ENCODE results near the gene GALNT16. TPM values are rescaled to one million over a fixed set of nuclear protein-coding genes. Genes with fewer than 3 reads are reported as not detected.

GALNT16 gene
- total and polyA plus RNA-seq, 2 experiments from 2014 or later, result 1.7 to 2.6 TPM

DNA sequence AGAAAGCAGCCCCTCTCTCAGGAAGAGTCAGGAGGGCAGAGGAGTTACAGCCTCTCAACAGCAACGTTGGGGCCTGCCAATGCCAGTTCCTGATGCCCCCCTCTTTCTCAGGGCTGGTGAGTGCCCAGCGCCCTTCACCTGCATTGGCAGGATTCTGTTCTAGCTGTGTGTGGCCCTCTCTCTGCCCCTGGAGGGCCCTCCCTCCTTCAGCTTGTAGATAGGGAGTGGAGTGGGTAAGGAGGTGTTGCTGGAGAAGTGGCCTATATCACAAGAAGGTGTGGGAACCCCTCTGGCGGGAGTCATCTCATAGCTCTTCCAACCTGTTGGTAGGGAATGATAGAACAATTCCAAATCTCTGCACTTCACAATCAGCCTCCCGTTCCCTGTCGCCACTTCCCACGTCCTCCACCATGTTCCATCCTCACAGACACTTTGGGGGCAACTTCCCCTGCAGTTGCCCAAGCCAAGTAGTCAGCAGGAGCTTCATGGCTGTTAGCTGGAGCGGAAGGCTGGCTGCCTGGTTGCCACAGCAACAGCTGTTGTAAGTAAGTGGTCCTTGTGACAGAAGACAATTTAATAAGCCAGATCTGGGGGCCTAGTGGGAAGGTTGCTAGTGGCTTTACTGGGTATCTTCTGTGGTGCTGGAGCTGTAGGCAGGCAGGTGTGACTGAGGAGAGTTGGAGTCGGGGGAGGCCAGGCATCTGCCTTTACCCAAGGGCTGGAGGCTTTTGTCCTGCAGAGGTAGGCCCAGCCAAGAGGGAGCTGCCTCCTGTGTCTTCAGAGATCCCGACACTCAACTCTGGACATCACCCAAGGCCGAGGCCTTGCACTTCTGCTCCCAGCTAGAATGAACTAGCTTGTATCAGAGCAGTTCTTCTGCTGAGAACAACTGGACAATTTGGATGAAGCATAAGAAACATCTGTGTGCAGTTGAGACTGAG lies 38.4 kb downstream of the GALNT16 start:
- no peaks in the 10 kb centered on the region for H3K79me2 ChIP-seq
- H3K27ac ChIP-seq, result no peak overlapping the region
- no peak overlapping the region for H2AFZ ChIP-seq
- no peak overlapping the region for H3K4me2 ChIP-seq
- H3K9me2 ChIP-seq (replicated peaks; ENCODE audit: insufficient read depth), result no peaks in the 10 kb centered on the region
- no peaks in the 10 kb centered on the region for H3K9me3 ChIP-seq (ENCODE audit: low read depth)
- no peak for DNase-seq (ENCODE audit: low spot score)
- H3K4me3 ChIP-seq, result no peak overlapping the region
- TF ChIP-seq EZH2phosphoT487 (IDR thresholded peaks at IDR 0.05; ENCODE audit: low read depth, severe bottlenecking, unreplicated experiment) (no peak), EZH2 (IDR thresholded peaks at IDR 0.05; ENCODE audit: borderline replicate concordance) (no peak)
- TF ChIP-seq, protein P1, sequence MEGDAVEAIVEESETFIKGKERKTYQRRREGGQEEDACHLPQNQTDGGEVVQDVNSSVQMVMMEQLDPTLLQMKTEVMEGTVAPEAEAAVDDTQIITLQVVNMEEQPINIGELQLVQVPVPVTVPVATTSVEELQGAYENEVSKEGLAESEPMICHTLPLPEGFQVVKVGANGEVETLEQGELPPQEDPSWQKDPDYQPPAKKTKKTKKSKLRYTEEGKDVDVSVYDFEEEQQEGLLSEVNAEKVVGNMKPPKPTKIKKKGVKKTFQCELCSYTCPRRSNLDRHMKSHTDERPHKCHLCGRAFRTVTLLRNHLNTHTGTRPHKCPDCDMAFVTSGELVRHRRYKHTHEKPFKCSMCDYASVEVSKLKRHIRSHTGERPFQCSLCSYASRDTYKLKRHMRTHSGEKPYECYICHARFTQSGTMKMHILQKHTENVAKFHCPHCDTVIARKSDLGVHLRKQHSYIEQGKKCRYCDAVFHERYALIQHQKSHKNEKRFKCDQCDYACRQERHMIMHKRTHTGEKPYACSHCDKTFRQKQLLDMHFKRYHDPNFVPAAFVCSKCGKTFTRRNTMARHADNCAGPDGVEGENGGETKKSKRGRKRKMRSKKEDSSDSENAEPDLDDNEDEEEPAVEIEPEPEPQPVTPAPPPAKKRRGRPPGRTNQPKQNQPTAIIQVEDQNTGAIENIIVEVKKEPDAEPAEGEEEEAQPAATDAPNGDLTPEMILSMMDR (IDR thresholded peaks at IDR 0.05; ENCODE audit: poor library complexity), result no peak
- no peaks in the 10 kb centered on the region for H3K27me3 ChIP-seq
- H4K20me1 ChIP-seq (ENCODE audit: insufficient read depth, poor library complexity, severe bottlenecking), result no peaks in the 10 kb centered on the region
- no peaks in the 10 kb centered on the region for H3K36me3 ChIP-seq (replicated peaks; ENCODE audit: insufficient read depth, low read depth)
- 82% methylated on average over 10 of the region's 10 CpGs for WGBS (ENCODE audit: low lambda C conversion rate, missing lambda C conversion rate)
- no peaks in the 10 kb centered on the region for H3K4me1 ChIP-seq (ENCODE audit: insufficient read depth)

DNA sequence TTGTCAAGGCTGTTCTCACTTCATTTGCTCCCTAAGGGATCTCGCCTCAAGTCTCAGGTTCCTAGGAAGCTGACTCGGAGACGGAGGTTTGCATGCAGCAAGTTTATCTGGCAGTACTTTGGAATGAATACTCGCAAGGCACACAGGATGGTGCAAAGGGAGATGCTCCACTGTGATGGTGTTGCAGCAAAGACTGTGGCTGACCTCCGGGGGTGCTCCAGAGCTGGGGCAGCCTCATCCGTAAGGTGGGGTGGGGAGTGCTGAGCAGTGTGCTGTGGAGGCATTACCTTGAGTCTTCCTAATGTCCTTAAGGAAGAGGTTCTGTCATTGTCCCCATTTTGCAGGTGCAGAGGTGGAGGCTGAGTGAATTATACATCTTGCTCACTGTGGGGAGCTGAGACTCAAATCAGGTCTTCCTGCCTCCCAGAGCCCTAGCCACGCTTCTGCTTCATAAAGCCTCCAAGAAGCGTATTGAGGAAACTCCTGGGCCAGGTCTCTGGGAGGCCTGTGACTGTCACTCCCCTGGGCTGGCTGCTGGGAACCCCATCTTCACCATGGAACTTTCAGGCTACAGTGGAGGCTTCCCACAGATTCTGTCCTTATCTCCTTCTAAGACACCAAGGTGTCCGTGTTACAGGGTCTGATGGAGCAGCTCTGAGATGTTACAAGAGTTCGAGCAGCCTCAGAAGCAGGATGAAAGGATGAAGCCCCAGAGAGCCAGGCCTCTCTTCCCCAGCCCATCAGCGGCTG lies 39.5 kb downstream of the GALNT16 start:
- WGBS (ENCODE audit: low lambda C conversion rate, missing lambda C conversion rate), result 83% methylated on average over 11 of the region's 11 CpGs

DNA sequence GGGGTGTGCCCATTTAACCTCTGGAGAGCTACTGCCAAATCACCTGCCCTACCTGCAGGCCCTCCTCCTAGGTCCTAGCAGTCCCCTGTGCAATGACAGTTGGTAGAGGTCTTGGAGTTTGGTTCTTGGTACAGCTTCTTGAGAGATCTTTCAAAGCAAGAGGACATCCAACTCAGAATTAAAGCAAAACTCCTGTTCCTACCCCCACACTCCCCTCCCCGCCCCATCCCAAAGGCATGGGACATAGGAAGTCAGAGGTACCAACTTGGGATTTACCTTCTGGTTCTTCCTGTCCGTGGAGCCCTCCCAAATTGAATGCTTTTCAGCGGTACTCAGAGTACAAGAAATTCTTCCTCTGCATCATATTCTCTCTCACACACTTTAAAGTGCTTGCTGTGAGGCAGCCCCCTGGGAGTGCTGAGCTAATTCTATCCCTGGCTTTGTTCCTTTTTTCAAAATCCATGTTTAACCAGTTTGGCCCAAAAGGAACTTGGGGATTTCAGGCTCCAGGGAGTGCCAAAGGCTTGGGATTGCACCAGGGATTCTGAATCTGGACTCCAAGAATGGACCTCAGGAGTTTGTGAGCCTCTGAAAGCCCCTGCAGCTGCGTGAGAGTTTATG lies 40.8 kb downstream of the GALNT16 start:
- no peaks in the 10 kb centered on the region for H3K36me3 ChIP-seq (replicated peaks; ENCODE audit: insufficient read depth, low read depth)
- no peaks in the 10 kb centered on the region for H4K20me1 ChIP-seq (ENCODE audit: insufficient read depth, poor library complexity, severe bottlenecking)
- no peaks in the 10 kb centered on the region for H3K27me3 ChIP-seq
- H3K4me2 ChIP-seq, result no peak overlapping the region
- H3K27ac ChIP-seq, result no peak overlapping the region
- DNase-seq (ENCODE audit: low spot score), result no peak
- no peak for TF ChIP-seq EZH2phosphoT487 (IDR thresholded peaks at IDR 0.05; ENCODE audit: low read depth, severe bottlenecking, unreplicated experiment)
- TF ChIP-seq, protein P1 (IDR thresholded peaks at IDR 0.05; ENCODE audit: poor library complexity), result no peak
- H3K4me3 ChIP-seq, result no peak overlapping the region
- no peaks in the 10 kb centered on the region for H3K4me1 ChIP-seq (ENCODE audit: insufficient read depth)
- H3K9me3 ChIP-seq (ENCODE audit: low read depth), result no peaks in the 10 kb centered on the region
- H3K9me2 ChIP-seq (replicated peaks; ENCODE audit: insufficient read depth), result no peaks in the 10 kb centered on the region
- H2AFZ ChIP-seq, result no peak overlapping the region
- H3K79me2 ChIP-seq, result no peaks in the 10 kb centered on the region
- WGBS (ENCODE audit: low lambda C conversion rate, missing lambda C conversion rate), result 88% methylated on average over 4 of the region's 4 CpGs

More for the DNA sequence above, 39.5 kb downstream of the GALNT16 start:
- no peak for DNase-seq (ENCODE audit: low spot score)
- no peak overlapping the region for H3K27ac ChIP-seq
- H3K79me2 ChIP-seq, result no peaks in the 10 kb centered on the region
- H3K9me2 ChIP-seq (replicated peaks; ENCODE audit: insufficient read depth), result no peaks in the 10 kb centered on the region
- H3K9me3 ChIP-seq (ENCODE audit: low read depth), result no peaks in the 10 kb centered on the region
- no peak overlapping the region for H3K4me2 ChIP-seq
- no peaks in the 10 kb centered on the region for H4K20me1 ChIP-seq (ENCODE audit: insufficient read depth, poor library complexity, severe bottlenecking)
- no peaks in the 10 kb centered on the region for H3K36me3 ChIP-seq (replicated peaks; ENCODE audit: insufficient read depth, low read depth)
- no peaks in the 10 kb centered on the region for H3K4me1 ChIP-seq (ENCODE audit: insufficient read depth)
- no peak overlapping the region for H2AFZ ChIP-seq
- H3K4me3 ChIP-seq, result no peak overlapping the region
- TF ChIP-seq EZH2phosphoT487 (IDR thresholded peaks at IDR 0.05; ENCODE audit: low read depth, severe bottlenecking, unreplicated experiment) (no peak), EZH2 (IDR thresholded peaks at IDR 0.05; ENCODE audit: borderline replicate concordance) (no peak)
- TF ChIP-seq, protein P1 (IDR thresholded peaks at IDR 0.05; ENCODE audit: poor library complexity), result no peak
- no peaks in the 10 kb centered on the region for H3K27me3 ChIP-seq
